Panc1 (cell line): ENCODE measurements around the gene SAMD14. TPM values are rescaled to one million over a fixed set of nuclear protein-coding genes. Genes with fewer than 3 reads are reported as not detected.

ENCODE experiments used
- ATAC-seq: fragments of 200-7000 bp; cut with Tn5 transposase; 2 replicates; pipeline ENCODE4 v1.9.1; 2020; ENCODE audit warnings: mild to moderate bottlenecking, moderate library complexity
- BruUV-seq: library from RNA; stranded (reverse); fragments of 400-500 nt; replicated peaks from 2 replicates; lab custom pipeline; 2021; lab: Mats Ljungman, UMichigan
- CTCF ChIA-PET: fragments of 300-600 bp; sonication (Branson Sonifier 250); formaldehyde crosslinking; loops from one replicate; lab custom pipeline; 2022; ENCODE audit warnings: antibody characterized with exemption; lab: Charles Lee
- POLR2A ChIA-PET: fragments of 300-600 bp; sonication (Branson Sonifier 250); formaldehyde crosslinking; loops from one replicate; lab custom pipeline; 2022; ENCODE audit warnings: antibody characterized with exemption; lab: Charles Lee
- DNase-seq: peaks from one replicate; pipeline ENCODE4 v3.0.0-alpha.2; 2010; ENCODE audit warnings: low read depth, low spot score
- H3K27ac ChIP-seq: 2 replicates; pipeline ENCODE4 v1.5.1; 2011; ENCODE audit warnings: mild to moderate bottlenecking, low read length, inconsistent platforms
- H3K27me3 ChIP-seq: fragments of 200-500 bp; sonication (Bioruptor generic); 2 replicates; pipeline ENCODE4 v1.6.0; 2014; ENCODE audit warnings: low read length, inconsistent platforms; ENCODE audit not compliant: control insufficient read depth, insufficient read depth
- H3K36me3 ChIP-seq: fragments of 200-500 bp; sonication (Bioruptor generic); 2 replicates; pipeline ENCODE4 v1.5.1; 2014; ENCODE audit warnings: inconsistent platforms, mild to moderate bottlenecking, low read length, moderate library complexity; ENCODE audit not compliant: control insufficient read depth, insufficient read depth
- H3K4me1 ChIP-seq: 2 replicates; pipeline ENCODE4 v1.5.1; 2011; ENCODE audit warnings: inconsistent platforms, mild to moderate bottlenecking, low read length, moderate library complexity; ENCODE audit not compliant: control insufficient read depth, insufficient read depth
- H3K4me3 ChIP-seq, 2 experiments: 2 replicates each; pipeline ENCODE4 v1.5.1; 2011 to 2012; ENCODE audit warnings: low read depth in 2 of 2, low read length in 2 of 2, mild to moderate bottlenecking in 2 of 2, inconsistent platforms in 1 of 2, moderate library complexity in 1 of 2
- H3K9me3 ChIP-seq: fragments of 200-500 bp; sonication (Bioruptor generic); 2 replicates; pipeline ENCODE4 v1.5.1; 2014; ENCODE audit warnings: low read depth, mild to moderate bottlenecking, inconsistent platforms, low read length, moderate library complexity; ENCODE audit not compliant: control insufficient read depth, insufficient read depth
- CTCF ChIP-seq: fragments of 450-650 bp; IDR thresholded peaks from 2 replicates; pipeline ENCODE4 v1.5.1; 2017; ENCODE audit warnings: mild to moderate bottlenecking
- POLR2AphosphoS5 ChIP-seq: IDR thresholded peaks from 2 replicates; pipeline ENCODE4 v1.6.1; 2012; ENCODE audit warnings: mild to moderate bottlenecking, low read depth, low read length, moderate library complexity
- REST ChIP-seq, 2 experiments: IDR thresholded peaks; 2 replicates each; pipeline ENCODE4 v1.6.1; 2011 to 2012; ENCODE audit warnings: low read depth in 2 of 2, control low read depth in 1 of 2, low read length in 1 of 2, mild to moderate bottlenecking in 1 of 2, moderate library complexity in 1 of 2; ENCODE audit not compliant: insufficient read depth in 1 of 2
- SIN3A ChIP-seq: IDR thresholded peaks from 2 replicates; pipeline ENCODE4 v1.6.1; 2012; ENCODE audit warnings: low read depth, mild to moderate bottlenecking, low read length, moderate library complexity, borderline replicate concordance; ENCODE audit not compliant: insufficient read depth
- TCF7L2 ChIP-seq: IDR thresholded peaks from 2 replicates; pipeline ENCODE4 v1.6.1; 2011; ENCODE audit warnings: mild to moderate bottlenecking, low read depth, low read length, inconsistent platforms
- in situ Hi-C: cut with HindIII; loops from 2 replicates; pipeline ENCODE4 v1.10.0; 2016; ENCODE audit warnings: low sequenced_read_pairs, low pct_unique_long_range_greater_than_20kb
- intact Hi-C: fragments of 100-400 bp; cut with micrococcal nuclease; formaldehyde crosslinking; loops from one replicate; pipeline ENCODE4 v1.10.0; 2022; ENCODE audit not compliant: unreplicated experiment
- total RNA-seq: library from RNA; stranded (reverse); gene quantifications from one replicate; pipeline ENCODE4 v1.2.1, GENCODE V29; 2021; ENCODE audit not compliant: unreplicated experiment

The SAMD14 gene
- total RNA-seq, 1 experiment from 2014 or later: 6.9 TPM

GRCh38 chr17:50109785-50110184 is 20.2 kb downstream of the SAMD14 start:
- ChIA-PET CTCF (no interaction called here), POLR2A (no interaction called here)
- ATAC-seq (no peak), DNase-seq (no peak)
- in situ Hi-C loops (no loop called here), intact Hi-C loops (no loop called here)
- H3K27ac ChIP-seq: no peak overlapping the region
- H3K27me3 ChIP-seq: no peaks in the 10 kb centered on the region
- H3K4me1 ChIP-seq: peaks cover 15% of the 10 kb centered on the region
- no peaks in the 10 kb centered on the region for H3K9me3 ChIP-seq
- TF ChIP-seq CTCF (no peak), POLR2AphosphoS5 (no peak), TCF7L2 (no peak), REST (IDR thresholded peaks at IDR 0.05; ENCODE audit: insufficient read depth in 1 of 2, low read depth in 2 of 2, low read length in 1 of 2) (no peak), SIN3A (no peak)
- H3K36me3 ChIP-seq: no peaks in the 10 kb centered on the region
- BruUV-seq: no TSS peak
- H3K4me3 ChIP-seq: no peak overlapping the region

- Histone ChIP-seq H3K27me3 (no peaks in the 10 kb centered on the region), H3K4me3 (no peak overlapping the region), H3K9me3 (no peaks in the 10 kb centered on the region), H3K36me3 (no peaks in the 10 kb centered on the region), H3K27ac (no peak overlapping the region), H3K4me1 (peaks cover 15% of the 10 kb centered on the region)
- no peak for TF ChIP-seq CTCF
- no peak for TF ChIP-seq REST (IDR thresholded peaks at IDR 0.05; ENCODE audit: insufficient read depth in 1 of 2, low read depth in 2 of 2, low read length in 1 of 2)
- no peak for TF ChIP-seq TCF7L2
- TF ChIP-seq POLR2AphosphoS5: no peak
- TF ChIP-seq SIN3A: no peak
- intact Hi-C loops (no loop called here), in situ Hi-C loops (no loop called here)
- BruUV-seq: no TSS peak
- ATAC-seq (no peak), DNase-seq (no peak)
- CTCF ChIA-PET: interaction anchor here (1.1 kb wide), 1 partner anchor 15 kb away, joined by 3 read pairs; no protein-coding TSS in a partner anchor
- POLR2A ChIA-PET: no interaction called here
Observed at GRCh38 chr17:50109207-50109606, 20.8 kb downstream of the SAMD14 start.
